GM12865 (cell line): Measurements from ENCODE around the gene ATXN7L1.
"Not testable (repeated sequence)": the region's sequence is repeated elsewhere in the genome, so short reads cannot be mapped to it uniquely, and the experiment has no call there.

ENCODE experiments used
- DNase-seq: peaks from one replicate; pipeline ENCODE4 v3.0.0; 2010; ENCODE audit warnings: low read depth
- H3K4me3 ChIP-seq: 2 replicates; pipeline ENCODE4 v1.5.1; 2011; ENCODE audit warnings: mild to moderate bottlenecking, low read depth, low read length, control low read depth
- CTCF ChIP-seq: IDR thresholded peaks from 2 replicates; pipeline ENCODE4 v1.5.1; 2011; ENCODE audit warnings: low read length, control low read depth, low read depth, inconsistent platforms; ENCODE audit not compliant: insufficient read depth; ENCODE audit errors: missing control alignments

ATXN7L1 gene

DNA sequence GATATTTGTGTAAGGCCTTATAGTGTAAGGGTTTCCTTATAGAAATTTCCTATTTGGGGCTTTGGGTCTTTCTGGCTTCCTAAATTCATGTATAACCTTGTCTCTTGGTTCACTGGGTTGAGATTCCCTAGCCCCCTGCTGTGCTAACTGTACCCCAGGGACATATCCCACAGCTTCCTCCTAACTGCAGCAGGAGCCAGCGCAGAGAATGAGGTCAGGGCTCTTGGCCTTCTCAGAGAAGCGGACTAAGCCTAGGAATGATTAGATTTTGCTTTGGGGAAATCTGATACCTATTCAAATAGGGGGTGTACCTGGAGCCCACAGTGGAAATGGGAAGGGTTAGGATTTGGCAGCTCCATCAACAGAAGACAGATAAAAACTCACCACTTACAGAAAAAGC lies 157.0 kb downstream of the ATXN7L1 start:
- DNase-seq = no peak
- TF ChIP-seq CTCF = no peak
- no peak overlapping the region for H3K4me3 ChIP-seq

DNA sequence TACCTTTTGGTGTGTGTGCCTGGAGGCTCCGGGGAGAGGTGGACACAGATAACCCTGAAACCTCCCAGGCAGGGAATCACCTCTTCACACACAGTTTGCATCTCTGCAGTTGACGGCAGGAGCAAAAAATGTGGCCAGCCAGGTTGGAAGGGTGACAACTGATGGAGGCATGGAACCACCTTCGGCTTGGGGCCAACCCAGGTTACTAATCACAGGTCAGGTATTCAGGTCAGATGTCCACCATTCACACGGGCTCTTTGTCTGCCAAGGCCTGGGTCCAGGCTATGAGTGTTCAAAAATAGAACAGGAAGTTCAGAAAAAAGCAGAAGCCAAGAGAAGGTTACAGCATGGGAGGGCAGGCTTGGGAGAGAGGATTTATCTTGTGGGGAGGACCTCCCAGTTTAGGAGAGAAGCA lies 157.9 kb downstream of the ATXN7L1 start:
- no peak for TF ChIP-seq CTCF

GRCh38 chr7:105715528-105715927 lies 160.9 kb downstream of the ATXN7L1 start:
- DNase-seq = no peak
- no peak overlapping the region for H3K4me3 ChIP-seq
- no peak for TF ChIP-seq CTCF

More for the DNA sequence above, 157.9 kb downstream of the ATXN7L1 start:
- DNase-seq = no peak
- H3K4me3 ChIP-seq = no peak overlapping the region

- no peak for TF ChIP-seq CTCF
- DNase-seq = no peak
These were observed 162.6 kb downstream of the ATXN7L1 start for GRCh38 chr7:105713488-105714465.

GRCh38 chr7:105712877-105713276 lies 163.5 kb downstream of the ATXN7L1 start:
- no peak for DNase-seq
- no peak for TF ChIP-seq CTCF
- no peak overlapping the region for H3K4me3 ChIP-seq

More at GRCh38 chr7:105713488-105714465, 162.6 kb downstream of the ATXN7L1 start:
- no peak overlapping the region for H3K4me3 ChIP-seq

DNA sequence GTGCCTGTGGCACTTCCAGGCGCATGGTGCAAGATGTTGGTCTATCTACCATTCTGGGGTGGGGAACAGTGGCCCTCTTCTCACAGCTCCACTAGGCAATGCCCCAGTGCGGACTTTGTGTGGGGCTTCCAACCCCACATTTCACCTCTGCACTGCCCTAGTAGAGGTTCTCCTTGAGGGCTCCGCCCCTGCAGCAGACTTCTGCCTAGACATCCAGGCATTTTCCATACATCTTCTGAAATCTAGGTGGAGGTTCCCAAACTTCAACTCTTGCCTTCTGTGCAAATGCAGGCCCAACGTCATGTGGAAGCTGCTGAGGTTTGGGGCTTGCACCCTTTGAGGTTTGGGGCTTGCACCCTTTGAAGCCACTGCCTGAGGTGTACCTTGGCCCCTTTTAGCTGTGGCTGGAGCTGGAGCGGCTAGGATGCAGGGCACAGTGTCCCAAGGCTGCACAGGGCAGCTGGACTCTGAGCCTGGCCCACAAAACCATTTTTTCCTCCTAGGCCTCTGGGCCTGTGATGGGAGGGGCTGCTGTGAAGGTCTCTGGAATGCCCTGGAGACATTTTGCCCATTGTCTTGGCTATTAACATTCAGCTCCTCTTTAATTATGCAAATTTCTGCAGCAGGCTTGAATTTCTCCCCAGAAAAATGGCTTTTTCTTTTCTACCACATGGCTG lies 164.5 kb downstream of the ATXN7L1 start:
- H3K4me3 ChIP-seq = no peak overlapping the region
- no peak for DNase-seq
- no peak for TF ChIP-seq CTCF

DNA sequence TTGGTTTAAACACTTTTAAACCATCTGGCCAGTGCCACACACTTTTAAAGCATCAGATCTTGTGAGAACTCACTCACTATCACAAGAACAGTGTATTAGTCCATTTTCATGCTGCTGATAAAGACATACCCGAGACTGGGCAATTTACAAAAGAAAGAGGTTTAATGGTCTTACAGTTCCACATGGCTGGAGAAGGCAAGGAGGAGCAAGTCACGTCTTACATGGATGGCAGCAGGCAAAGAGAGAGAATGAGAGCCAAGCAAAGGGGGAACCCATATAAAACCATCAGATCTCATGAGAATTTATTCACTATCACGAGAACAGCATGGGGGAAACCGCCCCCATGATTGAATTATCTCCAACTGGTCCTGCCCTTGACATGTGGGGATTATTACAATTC lies 165.7 kb downstream of the ATXN7L1 start:
- H3K4me3 ChIP-seq, DNase-seq: not testable (repeated sequence)
